Measurements from ENCODE around the gene PAX7.
"Not testable (repeated sequence)": the region's sequence is repeated elsewhere in the genome, so short reads cannot be mapped to it uniquely, and the experiment has no call there.

Gene PAX7

GRCh38 chr1:18730321-18730720 lies 99.7 kb downstream of the PAX7 start:
- no peak for DNase-seq (ENCODE audit: low spot score)

DNA sequence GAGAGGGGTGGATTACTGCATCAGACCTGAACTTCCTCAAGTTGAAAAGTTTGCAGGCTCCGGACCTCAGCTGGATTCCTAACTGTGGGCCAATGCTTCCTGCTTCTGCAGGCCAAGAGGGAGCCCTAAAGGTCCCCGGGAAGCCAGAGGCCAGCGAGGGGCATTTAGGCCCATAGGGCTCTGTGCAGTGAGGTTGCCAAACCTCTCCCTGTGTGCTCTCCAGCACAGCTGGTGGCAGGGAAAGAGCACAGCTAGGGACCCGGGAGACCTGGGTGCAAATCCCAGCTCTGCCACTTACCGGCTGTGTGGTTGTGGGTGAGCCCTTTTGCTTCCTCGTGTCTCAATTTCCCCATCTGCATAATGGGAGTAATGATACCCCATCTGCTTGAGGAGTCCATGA lies 100.5 kb downstream of the PAX7 start:
- no peak for DNase-seq (ENCODE audit: low spot score)

- DNase-seq (ENCODE audit: low spot score): no peak
Measured at GRCh38 chr1:18731591-18732235, 101.1 kb downstream of the PAX7 start.

DNA sequence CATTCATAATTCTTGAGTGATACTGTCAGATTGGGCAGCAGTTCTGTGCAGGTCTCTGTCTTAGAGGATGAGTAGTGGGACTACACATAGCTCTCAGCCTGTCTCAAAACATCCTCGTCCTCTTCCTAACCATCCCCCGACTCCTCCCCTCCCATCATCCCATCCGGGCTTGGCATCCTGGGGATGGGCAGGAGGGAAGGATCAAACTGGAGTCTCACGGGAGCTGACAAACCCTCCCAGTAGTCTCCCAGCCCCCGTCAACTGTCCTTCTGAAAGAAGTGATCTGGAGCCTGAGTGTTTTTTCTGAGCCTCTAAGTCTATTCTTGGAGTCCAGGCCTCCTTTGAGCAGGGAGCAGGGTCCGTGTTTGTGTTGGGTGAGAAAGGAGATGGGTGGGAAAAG lies 102.0 kb downstream of the PAX7 start:
- no peak for DNase-seq (ENCODE audit: low spot score)

DNA sequence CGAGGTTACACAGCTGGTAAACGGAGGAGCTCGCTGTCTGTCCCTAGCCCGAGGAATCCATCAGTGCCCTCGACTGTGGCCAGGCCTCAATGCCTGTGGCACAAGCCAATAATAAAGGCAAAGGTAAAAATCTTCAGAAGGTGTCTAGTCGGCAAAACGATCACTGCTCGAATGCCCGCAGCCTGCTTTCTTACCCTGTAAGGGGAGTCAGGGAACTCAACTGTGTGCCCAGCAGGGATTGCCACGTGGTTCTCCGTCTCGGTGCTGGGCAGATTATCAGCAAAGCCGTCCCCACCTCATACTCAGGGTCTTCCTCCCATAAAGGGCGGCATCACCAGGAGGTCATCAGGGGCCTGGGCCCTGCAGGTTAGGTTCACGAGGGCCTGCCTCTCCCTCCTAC lies 103.4 kb downstream of the PAX7 start:
- no peak for DNase-seq (ENCODE audit: low spot score)

DNA sequence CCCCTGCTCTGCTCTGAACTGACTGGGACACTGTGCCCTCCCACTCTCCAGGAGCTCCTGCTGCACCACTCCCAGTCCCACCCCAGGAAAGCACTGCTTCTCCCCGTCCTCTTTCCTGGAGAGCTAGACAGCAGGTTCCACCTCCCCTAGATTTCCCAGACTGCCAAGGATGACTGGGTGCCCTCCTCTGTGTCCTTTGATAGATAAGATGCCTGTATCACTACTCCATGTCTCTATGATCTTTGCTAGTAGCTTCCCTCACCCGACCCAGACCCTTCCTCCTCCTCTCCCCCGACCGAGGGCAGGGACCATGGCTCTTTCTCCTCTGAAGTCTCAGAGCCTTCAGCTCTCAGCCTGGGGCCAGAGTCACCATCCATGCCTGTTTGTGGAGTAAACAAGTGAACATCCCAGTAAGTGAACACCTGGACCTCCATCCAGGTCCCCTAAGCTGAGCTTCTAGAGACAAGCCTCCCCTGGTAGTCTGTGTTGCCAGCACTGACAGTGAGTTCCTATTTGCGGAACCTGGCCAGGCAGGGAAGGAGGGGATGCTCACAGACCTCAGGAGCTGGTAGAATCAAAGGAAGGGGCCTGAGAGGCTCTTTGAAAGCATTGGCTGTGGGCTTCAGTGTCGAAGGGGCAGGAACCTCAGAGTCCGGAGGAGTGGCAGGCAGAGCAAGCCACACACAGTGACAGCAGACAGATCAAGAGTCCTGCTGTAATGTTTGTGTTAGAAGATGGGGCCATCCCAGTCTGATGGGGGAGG lies 104.0 kb downstream of the PAX7 start:
- no peak for DNase-seq (ENCODE audit: low spot score)

DNA sequence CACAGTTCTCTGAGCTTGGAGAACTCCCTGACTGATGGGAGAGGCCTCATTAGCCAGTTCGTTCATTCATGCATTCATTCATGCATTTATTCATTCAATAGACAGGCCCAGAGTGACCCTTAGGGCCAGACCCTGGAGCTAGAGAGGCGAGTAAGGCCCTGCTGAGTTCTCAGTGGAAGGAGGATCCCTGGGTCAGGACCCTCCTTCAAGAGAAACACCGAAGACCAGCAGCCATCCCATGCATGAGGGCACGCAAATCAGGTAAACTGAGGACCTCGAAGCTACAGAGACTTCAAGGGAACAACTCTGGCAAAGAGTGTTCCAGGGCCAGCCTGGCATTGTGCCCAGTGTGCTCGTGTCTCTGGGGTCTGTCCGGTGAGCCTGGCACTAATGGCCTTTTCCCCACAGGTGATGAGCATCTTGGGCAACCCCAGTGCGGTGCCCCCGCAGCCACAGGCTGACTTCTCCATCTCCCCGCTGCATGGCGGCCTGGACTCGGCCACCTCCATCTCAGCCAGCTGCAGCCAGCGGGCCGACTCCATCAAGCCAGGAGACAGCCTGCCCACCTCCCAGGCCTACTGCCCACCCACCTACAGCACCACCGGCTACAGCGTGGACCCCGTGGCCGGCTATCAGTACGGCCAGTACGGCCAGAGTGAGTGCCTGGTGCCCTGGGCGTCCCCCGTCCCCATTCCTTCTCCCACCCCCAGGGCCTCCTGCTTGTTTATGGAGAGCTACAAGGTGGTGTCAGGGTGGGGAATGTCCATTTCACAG lies 104.8 kb downstream of the PAX7 start:
- DNase-seq (ENCODE audit: low spot score): no peak

DNA sequence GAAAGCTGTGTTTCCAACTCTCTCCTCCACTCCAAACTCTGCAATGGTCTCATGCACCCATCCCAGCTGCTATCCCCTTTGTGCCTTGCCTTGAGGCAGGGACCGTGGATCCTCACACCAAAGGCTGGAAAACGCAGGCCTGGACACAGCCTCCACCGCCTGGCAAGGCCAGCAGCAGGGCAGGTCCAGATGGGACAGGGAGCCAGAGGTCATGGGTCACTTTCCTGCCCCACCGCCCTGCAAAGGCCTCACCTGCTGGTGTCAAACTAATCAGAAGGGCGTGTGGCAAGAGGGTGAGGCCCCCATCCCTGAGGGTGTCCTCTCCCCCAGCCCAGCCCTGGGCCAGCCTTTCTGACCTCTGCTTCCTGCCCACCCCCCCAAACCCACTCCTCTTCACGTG lies 106.3 kb downstream of the PAX7 start:
- DNase-seq (ENCODE audit: low spot score): no peak

GRCh38 chr1:18738126-18738525 lies 107.5 kb downstream of the PAX7 start:
- DNase-seq (ENCODE audit: low spot score): no peak

DNA sequence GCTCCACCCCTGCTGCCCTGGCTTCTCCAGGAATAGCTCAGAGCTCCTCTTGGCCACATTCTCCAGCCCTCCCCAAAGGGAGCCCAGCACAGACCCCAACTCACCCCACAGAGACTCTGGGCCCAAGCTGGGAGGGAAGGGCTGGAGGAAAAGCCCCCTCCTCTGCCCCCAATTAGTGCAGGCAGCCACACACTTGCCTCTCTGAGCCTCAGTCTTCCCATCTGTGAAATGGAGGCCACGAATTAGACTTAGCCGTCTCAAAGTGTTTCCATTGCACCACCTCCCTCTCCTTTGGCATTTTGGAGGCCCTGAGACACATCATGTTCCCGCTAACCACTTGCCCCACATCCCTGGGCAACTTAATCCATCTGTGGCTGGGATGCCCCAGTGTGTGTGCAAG lies 108.0 kb downstream of the PAX7 start:
- no peak for DNase-seq (ENCODE audit: low spot score)

DNA sequence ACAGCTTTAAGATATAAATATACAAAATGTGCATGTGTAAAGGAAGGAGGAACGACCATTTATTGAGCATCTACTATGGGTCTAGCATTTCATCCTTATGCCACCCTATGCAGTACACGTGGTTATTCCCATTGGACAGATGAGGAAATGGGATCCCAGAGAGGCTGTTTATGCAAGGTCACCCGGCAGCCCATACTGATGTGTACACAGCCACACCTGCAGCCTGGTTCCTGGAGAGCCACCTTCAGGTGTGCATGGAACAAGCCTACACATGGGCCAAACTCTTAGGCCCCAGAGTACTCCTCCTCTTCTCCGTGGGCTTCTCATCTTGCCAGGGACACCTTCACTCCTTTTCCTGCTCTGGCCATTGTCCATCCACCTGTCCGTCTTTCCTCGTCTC lies 108.8 kb downstream of the PAX7 start:
- no peak for DNase-seq (ENCODE audit: low spot score)

DNA sequence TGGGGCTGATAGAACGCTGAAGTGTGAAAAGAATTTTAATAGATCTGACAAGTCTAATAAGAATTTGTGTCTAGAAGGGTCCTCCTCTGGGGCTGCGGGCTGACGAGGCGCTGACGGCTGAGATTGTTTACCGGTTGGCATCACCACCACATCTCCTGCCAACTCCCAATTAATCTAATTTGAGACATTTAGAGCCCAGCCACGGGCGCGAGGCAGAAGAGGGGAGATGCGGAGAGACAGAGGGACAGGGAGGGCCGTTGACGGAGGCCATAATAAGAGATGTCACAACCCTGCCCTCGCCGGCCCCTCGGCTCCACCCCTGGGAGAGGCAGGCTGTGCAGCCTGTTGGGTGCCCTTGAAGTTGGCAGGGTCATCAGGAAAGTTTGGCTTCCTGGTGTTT lies 109.3 kb downstream of the PAX7 start:
- DNase-seq (ENCODE audit: low spot score): no peak

GRCh38 chr1:18740617-18741016 lies 110.0 kb downstream of the PAX7 start:
- no peak for DNase-seq (ENCODE audit: low spot score)

DNA sequence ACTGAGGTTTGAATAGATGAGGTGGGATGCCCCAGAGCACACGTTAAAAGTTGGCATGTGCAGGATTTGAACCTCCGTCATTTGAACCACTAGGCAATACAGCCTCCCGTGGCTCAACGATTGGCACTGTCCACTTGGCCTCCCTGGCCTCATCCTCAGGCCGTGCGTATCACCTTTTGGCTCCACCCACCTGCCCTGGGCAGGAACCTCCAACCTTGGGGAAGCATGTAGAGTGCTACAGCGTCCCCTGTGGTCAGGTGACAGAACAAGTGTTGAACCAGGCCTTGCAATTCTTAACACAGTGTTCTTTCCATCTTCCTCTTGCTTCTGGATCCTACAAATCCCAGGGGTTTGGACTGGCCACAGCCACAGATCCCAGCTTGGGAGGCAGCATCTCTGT lies 112.6 kb downstream of the PAX7 start:
- no peak for DNase-seq (ENCODE audit: low spot score)

- DNase-seq (ENCODE audit: low spot score): not testable (repeated sequence)
Measured at GRCh38 chr1:18744381-18744780, 113.7 kb downstream of the PAX7 start.

- no peak for DNase-seq (ENCODE audit: low spot score)
Measured at GRCh38 chr1:18746981-18747380, 116.3 kb downstream of the PAX7 start.

- DNase-seq (ENCODE audit: low spot score): no peak
Measured at GRCh38 chr1:18747671-18748070, 117.0 kb downstream of the PAX7 start.

DNA sequence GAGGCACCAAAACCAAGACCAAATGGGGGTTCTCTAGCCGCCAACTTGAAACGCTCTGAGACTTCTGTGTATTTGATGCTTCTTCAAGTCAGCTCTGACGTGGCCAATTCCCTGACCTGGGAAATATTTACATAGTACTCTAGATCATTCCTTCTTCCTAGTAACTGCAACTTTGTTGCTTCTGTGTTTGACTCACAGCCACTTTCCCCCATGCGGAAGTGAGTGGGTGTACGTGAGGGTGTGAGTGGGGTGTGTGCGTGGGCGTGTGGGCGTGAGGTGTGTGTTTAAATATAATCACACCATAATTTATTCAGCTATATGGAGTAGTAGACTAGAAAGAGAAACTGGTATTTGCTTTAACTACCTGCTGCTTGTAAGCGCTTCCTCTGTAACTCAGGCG lies 117.8 kb downstream of the PAX7 start:
- no peak for DNase-seq (ENCODE audit: low spot score)

DNA sequence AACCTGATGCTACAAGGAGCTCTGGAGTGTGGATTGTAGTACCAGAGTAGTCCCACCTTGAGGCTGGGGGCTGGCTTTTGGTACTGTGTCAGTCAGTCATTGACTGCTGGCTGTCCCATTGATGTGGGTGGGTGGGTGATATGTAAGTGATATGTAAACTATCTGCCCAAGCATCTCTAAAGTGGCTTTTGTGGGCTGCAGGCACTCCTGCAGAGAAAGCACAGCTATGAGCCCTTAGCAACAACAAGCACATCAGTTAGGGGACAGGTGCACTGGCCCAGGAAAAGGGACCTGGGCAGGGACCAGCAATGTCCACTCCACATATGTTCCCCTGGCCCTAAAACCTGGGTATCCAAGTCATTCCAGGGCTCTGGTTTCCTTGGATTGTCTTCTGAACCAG lies 118.9 kb downstream of the PAX7 start:
- DNase-seq (ENCODE audit: low spot score): no peak

DNA sequence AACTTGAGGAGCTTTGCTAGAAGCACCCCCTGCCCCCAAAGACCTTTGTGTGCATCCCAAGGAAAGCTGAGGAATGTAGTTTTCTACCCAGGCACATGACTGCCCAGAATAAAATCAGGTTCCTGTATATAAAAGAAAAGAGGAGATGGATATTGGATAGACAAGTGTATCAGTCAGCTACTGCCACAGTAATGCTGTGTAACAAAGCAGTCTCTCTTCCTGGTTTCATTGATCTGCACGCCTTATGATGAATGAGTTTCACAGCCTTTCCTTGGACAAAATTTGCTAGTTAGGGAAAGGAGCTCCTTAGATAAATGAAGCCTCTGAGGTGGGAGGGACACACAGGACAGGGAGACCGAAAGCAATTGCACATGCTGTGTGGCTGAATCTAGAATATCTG lies 120.0 kb downstream of the PAX7 start:
- DNase-seq (ENCODE audit: low spot score): no peak

DNA sequence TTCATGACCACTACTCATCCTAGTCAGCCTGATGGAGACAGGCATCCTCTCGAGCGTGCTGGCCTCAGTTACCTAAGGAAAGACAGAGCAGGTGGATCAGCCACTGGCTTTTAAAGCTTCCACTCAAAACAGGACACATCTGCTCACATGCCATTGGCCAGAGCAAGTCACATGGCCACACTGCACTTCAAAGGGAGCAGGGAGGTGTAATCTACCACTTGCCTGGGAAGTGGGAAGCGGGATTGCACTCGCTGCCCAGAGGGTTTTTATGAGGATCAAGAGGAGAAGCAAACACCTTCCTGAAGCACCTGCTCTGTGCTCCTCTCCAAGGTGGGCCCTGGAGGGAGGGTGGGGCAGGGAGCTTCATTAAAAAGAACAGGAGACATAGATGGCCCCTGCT lies 120.8 kb downstream of the PAX7 start:
- DNase-seq (ENCODE audit: low spot score): no peak

- no peak for DNase-seq (ENCODE audit: low spot score)
Measured at GRCh38 chr1:18752409-18752808, 121.8 kb downstream of the PAX7 start.

DNA sequence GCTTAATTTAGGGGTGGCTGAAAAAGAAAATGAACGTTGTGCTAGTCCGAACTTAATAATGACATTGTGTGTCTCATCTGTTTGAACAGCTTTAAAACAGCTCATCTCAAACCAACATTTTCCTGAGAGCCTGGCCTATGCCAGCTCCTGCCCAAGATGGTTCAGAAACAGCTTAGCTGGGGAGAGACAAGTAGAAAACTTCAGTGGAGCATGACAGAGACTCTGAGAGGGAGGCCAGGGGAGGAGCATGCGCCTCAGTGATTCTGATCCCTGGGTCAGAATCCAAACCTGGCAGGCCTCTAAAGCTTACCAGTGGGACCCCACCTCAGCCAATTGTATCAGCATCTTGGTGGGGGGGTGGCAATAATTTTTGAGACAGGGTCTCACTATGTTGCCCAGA lies 129.5 kb downstream of the PAX7 start:
- no peak for DNase-seq (ENCODE audit: low spot score)

Data from CD4-positive, alpha-beta T cell treated with Interleukin-15 for 4 hours (primary cell).